GM19035 (cell line): ENCODE results near the gene ERC2.

Experiments
- ATAC-seq: cut with Tn5 transposase; IDR thresholded peaks from one replicate; pipeline ENCODE4 v1.9.1; 2021; ENCODE audit not compliant: unreplicated experiment

The ERC2 gene

DNA sequence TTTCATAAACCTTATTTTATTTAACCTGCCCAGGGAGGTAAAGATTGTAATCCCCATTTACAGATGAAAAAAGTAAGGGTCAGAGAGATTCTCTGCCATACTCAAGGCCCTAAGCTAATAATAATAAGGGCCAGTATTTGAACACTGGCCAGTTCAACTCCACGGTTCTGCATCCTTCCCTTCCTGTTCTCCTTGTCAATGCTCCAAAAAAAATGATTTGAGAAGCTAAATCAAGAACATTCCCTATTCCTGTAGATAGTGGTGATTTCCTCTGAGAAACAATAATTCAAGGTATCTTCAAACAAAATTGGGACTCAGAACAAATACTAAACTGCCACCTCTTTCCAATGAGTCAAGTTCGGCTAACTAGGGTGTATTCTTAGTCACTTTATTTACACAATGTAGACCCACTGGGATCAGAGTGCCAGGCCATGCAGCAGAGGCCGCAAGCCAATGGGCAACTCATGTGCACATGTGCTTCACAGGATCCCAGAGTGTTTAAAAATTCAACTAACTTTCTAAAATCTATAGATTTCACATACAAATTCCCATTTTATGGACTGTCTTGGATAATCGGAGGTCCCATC is 521.6 kb downstream of the ERC2 start:
- ATAC-seq, result no peak

GRCh38 chr3:55942868-55943267 is 525.4 kb downstream of the ERC2 start:
- no peak for ATAC-seq

- no peak for ATAC-seq
Measured at GRCh38 chr3:55939287-55939686, 529.0 kb downstream of the ERC2 start.

DNA sequence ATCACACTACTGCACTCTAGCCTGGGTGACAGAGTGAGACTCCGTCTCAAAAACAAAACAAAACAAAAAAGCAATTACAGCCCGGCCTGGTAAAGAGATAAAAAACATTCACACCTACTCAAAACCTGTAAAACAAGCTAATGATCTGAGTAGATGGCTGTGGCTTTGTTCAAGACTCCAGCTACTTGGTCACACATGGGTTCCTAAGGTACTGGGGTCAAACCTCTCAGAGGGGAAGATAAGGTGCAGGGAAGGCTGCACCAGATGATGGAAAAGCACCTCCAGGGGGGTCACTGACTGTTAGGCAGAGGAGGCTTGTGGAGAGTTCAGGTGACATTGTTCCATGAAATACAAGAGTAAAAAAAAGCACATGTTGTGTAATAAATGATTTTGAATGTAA is 531.0 kb downstream of the ERC2 start:
- no peak for ATAC-seq

DNA sequence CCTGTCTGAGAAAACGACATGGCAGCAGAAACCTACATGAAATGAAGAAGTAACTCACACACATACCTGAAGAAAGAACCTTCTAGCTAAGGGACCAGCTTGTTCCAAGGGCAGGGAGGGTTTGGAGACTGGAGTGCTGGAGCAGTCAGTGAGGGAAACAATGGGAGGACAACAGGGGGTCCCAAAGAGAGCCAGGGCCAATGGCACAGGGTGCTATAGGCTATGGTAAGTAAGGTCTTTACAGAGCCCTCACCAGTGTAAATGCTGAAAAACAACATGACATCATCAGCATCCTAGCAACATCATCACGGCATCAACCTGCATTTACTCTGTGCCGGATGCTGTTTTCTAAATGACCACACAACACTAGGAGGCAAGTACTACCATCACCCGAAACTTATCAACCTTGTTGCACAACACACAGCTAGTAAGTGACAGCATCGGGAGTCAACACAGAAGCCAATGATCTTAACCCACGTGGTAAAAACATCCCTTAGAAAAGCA is 531.7 kb downstream of the ERC2 start:
- no peak for ATAC-seq

DNA sequence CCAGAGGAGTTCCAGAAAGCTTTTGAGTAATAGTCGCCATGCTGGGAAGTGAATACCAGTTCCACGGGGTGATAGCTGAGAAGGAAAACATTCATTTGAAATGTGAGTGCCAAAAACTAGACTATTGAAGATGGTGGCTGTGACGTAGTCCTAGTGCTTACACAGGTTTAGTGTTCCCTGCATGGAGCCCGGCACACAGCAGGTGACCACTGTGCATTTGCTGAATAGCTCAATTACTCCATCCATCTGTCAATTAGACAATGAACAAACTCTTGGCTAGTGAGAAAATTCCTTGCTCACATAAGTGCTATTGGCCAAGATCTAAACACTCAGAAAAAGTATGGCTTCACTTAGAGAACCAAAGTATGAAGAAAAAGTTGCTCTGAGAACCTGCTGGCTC is 533.0 kb downstream of the ERC2 start:
- no peak for ATAC-seq

DNA sequence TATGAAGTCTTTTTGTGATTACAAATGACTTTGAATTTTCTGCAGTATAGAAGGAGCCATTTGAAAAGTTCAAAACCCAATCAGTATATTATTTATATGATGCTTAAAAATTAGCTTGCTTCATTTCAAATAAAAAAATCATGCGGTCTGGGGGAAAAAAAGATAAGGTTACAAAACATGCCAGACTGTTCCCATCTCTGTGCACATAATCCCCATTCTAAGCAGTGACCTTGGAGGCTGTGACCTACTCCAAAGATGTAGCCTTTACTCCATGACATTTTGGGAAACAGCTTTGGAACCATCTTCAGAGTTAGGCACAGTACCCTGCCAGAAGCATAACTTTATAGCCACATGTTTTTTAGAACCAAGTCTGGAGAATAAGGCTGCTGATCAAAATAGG is 533.5 kb downstream of the ERC2 start:
- ATAC-seq, result no peak

- ATAC-seq, result no peak
Measured at GRCh38 chr3:55929154-55929869, 539.0 kb downstream of the ERC2 start.

DNA sequence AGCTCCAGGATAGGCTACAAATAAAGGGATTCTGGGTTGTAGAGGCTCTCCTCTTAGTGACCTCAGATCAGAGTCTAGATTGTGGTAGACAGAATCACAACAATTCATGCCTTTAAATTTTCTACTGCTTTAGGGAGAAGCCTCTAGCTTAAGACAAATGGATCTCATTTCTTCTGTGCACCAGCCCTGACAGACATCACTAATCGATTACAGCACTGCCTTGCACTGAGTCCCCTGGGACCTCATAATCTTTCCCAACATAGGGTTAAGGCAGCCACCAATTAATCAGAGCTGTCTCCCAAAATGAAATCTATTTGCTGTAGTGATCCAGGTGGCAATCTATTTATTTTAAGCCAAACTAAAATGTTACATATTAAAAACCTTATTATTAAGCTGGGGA is 544.6 kb downstream of the ERC2 start:
- ATAC-seq, result no peak

GRCh38 chr3:55923207-55923606 is 545.1 kb downstream of the ERC2 start:
- no peak for ATAC-seq

DNA sequence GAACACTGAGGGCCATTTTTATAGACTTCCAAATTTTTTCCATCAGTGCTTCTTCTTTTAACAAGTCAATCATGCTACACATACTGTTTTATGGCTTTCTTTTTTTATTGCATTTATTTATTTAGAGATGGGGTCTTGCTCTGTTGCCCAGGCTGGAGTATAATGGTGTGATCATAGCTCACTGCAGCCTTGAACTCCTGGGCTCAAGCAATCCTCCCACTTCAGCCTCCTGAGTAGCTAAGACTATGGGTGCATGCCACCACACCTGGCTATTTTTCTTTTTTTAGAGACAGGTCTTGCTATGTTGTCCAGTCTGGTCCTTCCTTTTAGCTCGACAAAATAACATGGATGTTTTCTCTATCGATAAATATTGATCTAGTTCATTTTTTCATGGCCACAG is 555.4 kb downstream of the ERC2 start:
- ATAC-seq, result no peak

- no peak for ATAC-seq
Measured at GRCh38 chr3:55911266-55911665, 557.0 kb downstream of the ERC2 start.

GRCh38 chr3:55910543-55910942 is 557.7 kb downstream of the ERC2 start:
- ATAC-seq, result no peak

- ATAC-seq, result no peak
Measured at GRCh38 chr3:55909373-55909772, 558.9 kb downstream of the ERC2 start.

GRCh38 chr3:55907616-55908015 is 560.7 kb downstream of the ERC2 start:
- no peak for ATAC-seq

GRCh38 chr3:55906896-55907295 is 561.4 kb downstream of the ERC2 start:
- ATAC-seq, result no peak

DNA sequence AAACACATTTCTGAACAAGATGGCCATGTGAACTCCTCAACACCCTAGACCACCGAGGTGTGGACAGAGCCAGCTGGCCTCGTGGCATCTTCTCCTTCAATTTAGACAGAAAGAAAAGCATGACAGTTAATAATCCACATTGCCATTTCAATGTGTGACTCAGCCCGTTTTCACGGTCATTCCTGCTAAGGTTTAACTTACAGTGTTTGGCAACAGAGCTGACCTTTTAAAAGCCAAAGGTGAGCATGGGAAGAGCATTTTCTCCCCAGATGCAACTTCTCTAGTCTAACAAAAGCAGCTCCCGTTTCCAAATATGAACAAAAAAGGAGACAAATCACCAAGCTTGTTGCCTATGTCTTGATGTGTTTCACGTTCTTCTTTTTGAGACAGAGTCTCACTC is 563.6 kb downstream of the ERC2 start:
- no peak for ATAC-seq

- ATAC-seq, result no peak
Measured at GRCh38 chr3:55903680-55904079, 564.6 kb downstream of the ERC2 start.

DNA sequence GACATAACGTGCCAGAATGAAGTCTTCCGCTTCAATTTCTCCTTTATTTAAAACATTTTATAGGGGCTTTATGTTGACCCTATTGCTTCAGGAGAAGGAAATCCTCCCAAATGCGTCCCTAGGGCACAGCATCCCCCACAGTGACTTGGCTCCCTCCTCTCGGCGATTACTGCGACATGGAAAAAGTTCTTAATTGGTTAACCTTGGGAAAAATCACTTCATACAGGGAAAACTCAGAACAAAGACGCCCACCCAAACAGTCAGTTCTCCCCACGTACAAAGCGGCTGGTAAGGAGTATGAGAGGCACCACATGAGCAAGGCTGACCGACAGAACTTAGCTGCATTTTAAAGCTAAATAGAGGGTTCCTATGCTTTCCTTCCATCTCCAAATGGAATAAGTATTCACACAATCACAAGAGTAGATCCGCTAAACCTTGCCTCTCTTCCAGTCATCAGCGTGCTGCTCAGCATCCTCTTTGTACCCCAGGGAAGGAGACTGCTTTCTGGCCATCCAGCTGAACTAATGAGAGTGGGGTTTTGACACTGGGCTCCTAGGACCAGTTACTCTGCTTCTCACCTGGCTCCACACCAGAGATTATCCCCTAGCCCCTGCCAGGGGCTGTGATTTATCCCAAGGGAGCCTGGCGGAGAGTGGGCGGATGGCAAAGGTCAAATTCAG is 565.9 kb downstream of the ERC2 start:
- ATAC-seq, result no peak

GRCh38 chr3:55899887-55900286 is 568.4 kb downstream of the ERC2 start:
- ATAC-seq, result no peak

- ATAC-seq, result no peak
Measured at GRCh38 chr3:55897573-55898224, 570.6 kb downstream of the ERC2 start.
